ENCODE measurements around the gene NBR1.
A peak's percentile ranks its signal among the peaks of the same experiment; 100 is the strongest.
"Not testable (repeated sequence)": the region's sequence is repeated elsewhere in the genome, so short reads cannot be mapped to it uniquely, and the experiment has no call there.

Gene NBR1

DNA sequence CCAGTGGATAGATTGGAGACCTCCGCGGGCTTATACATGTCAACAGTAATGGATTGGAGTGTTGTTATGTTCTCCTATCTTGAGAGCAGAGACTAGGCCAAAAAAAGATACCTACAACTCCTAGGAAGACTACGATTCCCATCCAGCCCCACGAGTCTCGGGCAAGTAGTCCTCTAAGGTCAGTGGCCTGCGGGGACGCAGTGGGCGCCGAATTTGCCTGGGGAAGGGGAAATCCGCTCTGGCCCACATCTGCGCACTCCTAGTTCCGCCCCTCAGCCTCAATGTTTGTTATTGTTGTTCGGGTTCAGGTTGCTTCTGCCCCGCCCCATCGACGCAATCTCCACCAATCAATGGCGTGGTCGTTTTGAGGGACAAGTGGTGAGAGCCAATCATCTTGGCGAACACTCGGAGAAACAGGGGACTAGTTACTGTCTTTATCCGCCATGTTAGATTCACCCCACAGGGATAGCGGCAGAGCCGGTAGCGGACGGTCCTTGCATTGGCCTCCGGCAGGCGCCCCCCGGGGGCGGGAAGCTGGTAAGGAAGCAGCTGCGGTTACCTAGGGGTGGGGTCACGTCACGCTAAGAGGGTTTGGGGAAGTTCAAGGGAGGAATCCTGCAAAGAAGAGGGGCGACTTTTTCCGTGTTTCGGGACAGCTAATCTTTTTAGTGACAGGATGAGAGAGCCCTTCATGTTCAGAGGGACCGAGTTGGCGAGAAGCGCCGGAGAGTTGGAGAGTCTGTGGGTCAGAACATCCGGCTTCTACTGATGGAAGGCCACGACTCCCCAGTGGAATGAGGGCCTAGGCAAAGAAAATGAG, at the start of gene NBR1:
TSS of gene NBR1 (plus strand) at position 449 of the 820 bp plus-strand sequence. CDS start 4,586 bp downstream, outside the sequence.
- peak within 1 kb of the TSS; percentile 96 for H3K27ac ChIP-seq (ENCODE audit: low read depth, low read length)
- H3K9me3 ChIP-seq (ENCODE audit: control insufficient read depth in 5 of 5, low read length in 5 of 5): no peaks in the 10 kb centered on the region
- H3K4me1 ChIP-seq (ENCODE audit: control insufficient read depth in 5 of 5, insufficient read depth in 5 of 5, low read length in 5 of 5): peaks cover 9 to 57% (median 50%) of the 10 kb centered on the region in 5 donors
- H3K9ac ChIP-seq (ENCODE audit: low read length in 5 of 5): peak within 1 kb of the TSS; percentile 75 to 95 (median 89)
- peaks cover 0 to 2% (median 0%) of the 10 kb centered on the region in 5 donors for H3K27me3 ChIP-seq (ENCODE audit: control insufficient read depth in 5 of 5, insufficient read depth in 4 of 5, low read length in 5 of 5)
- peaks cover 0 to 4% (median 3%) of the 10 kb centered on the region in 5 donors for H3K36me3 ChIP-seq (ENCODE audit: control insufficient read depth in 5 of 5, insufficient read depth in 5 of 5, low read length in 5 of 5)
- peak within 1 kb of the TSS; percentile 80 to 95 (median 87) for H3K4me3 ChIP-seq (ENCODE audit: low read depth in 1 of 5, low read length in 5 of 5)

GRCh38 chr17:43125133-43125966, 45.7 kb upstream of the NBR1 start, which contains the start of gene BRCA1:
Gene BRCA1 (minus strand): TSS chr17:43125364. CDS start chr17:43124096, 1,268 bp downstream.
- Histone ChIP-seq H3K4me3 (ENCODE audit: low read depth in 1 of 5, low read length in 5 of 5) (peak within 1 kb of the TSS; percentile 74 to 94 (median 85)), H3K9me3 (ENCODE audit: control insufficient read depth in 5 of 5, low read length in 5 of 5) (no peaks in the 10 kb centered on the region), H3K9ac (ENCODE audit: low read length in 5 of 5) (peak within 1 kb of the TSS; percentile 72 to 89 (median 77)), H3K4me1 (ENCODE audit: control insufficient read depth in 5 of 5, insufficient read depth in 5 of 5, low read length in 5 of 5) (peaks cover 2 to 36% (median 26%) of the 10 kb centered on the region in 5 donors), H3K36me3 (ENCODE audit: control insufficient read depth in 5 of 5, insufficient read depth in 5 of 5, low read length in 5 of 5) (peaks cover 0 to 3% (median 0%) of the 10 kb centered on the region in 5 donors), H3K27me3 (ENCODE audit: control insufficient read depth in 5 of 5, insufficient read depth in 4 of 5, low read length in 5 of 5) (no peaks in the 10 kb centered on the region), H3K27ac (ENCODE audit: low read depth, low read length) (peak within 1 kb of the TSS; percentile 84)

DNA sequence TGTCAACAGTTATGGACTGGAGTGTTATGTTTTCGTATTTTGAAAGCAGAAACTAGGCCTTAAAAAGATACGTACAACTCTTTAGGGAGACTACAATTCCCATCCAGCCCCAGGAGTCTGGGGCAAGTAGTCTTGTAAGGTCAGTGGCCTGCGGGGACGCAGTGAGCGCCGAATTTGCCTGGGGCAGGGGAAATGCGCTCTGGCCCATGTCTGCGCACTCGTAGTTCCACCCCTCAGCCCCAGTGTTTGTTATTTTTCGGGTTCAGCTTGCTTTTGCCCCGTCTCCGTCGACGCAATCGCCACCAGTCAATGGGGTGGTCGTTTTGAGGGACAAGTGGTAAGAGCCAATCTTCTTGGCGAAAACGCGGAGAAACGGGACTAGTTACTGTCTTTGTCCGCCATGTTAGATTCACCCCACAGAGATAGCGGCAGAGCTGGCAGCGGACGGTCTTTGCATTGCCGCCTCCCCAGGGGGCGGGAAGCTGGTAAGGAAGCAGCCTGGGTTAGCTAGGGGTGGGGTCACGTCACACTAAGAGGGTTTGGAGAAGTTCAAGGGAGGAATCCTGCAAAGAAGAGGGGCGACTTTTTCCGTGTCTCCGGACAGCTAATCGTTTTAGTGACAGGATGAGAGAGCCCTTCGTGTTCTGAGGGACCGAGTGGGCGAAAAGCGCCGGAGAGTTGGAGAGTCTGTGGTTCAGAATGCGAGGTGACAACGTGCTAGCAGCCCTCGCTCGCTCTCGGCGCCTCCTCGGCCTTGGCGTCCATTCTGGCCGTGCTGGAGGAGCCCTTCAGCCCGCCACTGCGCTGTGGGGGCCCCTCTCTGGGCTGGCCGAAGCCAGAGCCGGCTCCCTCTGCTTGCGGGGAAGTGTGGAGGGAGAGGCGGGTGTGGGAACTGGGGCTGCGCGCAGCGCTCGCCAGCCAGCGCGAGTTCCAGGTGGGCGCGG, 44.8 kb upstream of the NBR1 start:
- H3K4me1 ChIP-seq (ENCODE audit: control insufficient read depth in 5 of 5, insufficient read depth in 5 of 5, low read length in 5 of 5): peaks cover 2 to 36% (median 26%) of the 10 kb centered on the region in 5 donors
- peak overlapping the region; percentile 72 to 89 (median 77) for H3K9ac ChIP-seq (ENCODE audit: low read length in 5 of 5)
- no peaks in the 10 kb centered on the region for H3K9me3 ChIP-seq (ENCODE audit: control insufficient read depth in 5 of 5, low read length in 5 of 5)
- H3K4me3 ChIP-seq (ENCODE audit: low read depth in 1 of 5, low read length in 5 of 5): peak overlapping the region; percentile 74 to 94 (median 85)
- H3K36me3 ChIP-seq (ENCODE audit: control insufficient read depth in 5 of 5, insufficient read depth in 5 of 5, low read length in 5 of 5): peaks cover 0 to 3% (median 0%) of the 10 kb centered on the region in 5 donors
- H3K27me3 ChIP-seq (ENCODE audit: control insufficient read depth in 5 of 5, insufficient read depth in 4 of 5, low read length in 5 of 5): no peaks in the 10 kb centered on the region
- peak overlapping the region; percentile 84 for H3K27ac ChIP-seq (ENCODE audit: low read depth, low read length)

DNA sequence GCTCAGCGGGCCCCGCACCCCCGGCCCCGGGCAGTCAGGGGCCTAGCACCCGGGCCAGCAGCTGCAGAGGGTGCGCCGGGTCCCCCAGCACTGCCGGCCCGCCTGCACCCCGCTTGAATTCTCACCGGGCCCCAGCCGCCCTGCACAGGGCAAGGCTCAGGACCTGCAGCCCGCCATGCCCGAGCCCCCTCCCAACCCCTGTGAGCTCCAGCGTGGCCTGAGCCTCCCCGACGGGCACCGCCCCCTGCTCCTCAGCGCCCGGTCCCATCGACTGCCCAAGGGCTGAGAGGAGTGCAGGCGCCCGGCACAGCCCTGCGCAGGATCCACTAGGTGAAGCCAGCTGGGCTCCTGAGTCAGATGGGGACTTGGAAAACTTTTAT, 44.1 kb upstream of the NBR1 start:
- Histone ChIP-seq H3K36me3 (ENCODE audit: control insufficient read depth in 5 of 5, insufficient read depth in 5 of 5, low read length in 5 of 5) (peaks cover 0 to 4% (median 0%) of the 10 kb centered on the region in 5 donors), H3K4me3 (ENCODE audit: low read depth in 1 of 5, low read length in 5 of 5) (no peak overlapping the region)

GRCh38 chr17:43127333-43127876, 43.6 kb upstream of the NBR1 start:
- H3K36me3 ChIP-seq (ENCODE audit: control insufficient read depth in 5 of 5, insufficient read depth in 5 of 5, low read length in 5 of 5); H3K4me3 ChIP-seq (ENCODE audit: low read depth in 1 of 5, low read length in 5 of 5); H3K27ac ChIP-seq (ENCODE audit: low read depth, low read length); H3K27me3 ChIP-seq (ENCODE audit: control insufficient read depth in 5 of 5, insufficient read depth in 4 of 5, low read length in 5 of 5); H3K9me3 ChIP-seq (ENCODE audit: control insufficient read depth in 5 of 5, low read length in 5 of 5); H3K9ac ChIP-seq (ENCODE audit: low read length in 5 of 5): not testable (repeated sequence)
- peaks cover 2 to 36% (median 26%) of the 10 kb centered on the region in 5 donors for H3K4me1 ChIP-seq (ENCODE audit: control insufficient read depth in 5 of 5, insufficient read depth in 5 of 5, low read length in 5 of 5)

More for the DNA sequence above, 44.1 kb upstream of the NBR1 start:
- H3K9me3 ChIP-seq (ENCODE audit: control insufficient read depth in 5 of 5, low read length in 5 of 5): no peaks in the 10 kb centered on the region
- H3K4me1 ChIP-seq (ENCODE audit: control insufficient read depth in 5 of 5, insufficient read depth in 5 of 5, low read length in 5 of 5): peaks cover 2 to 36% (median 26%) of the 10 kb centered on the region in 5 donors
- no peaks in the 10 kb centered on the region for H3K27me3 ChIP-seq (ENCODE audit: control insufficient read depth in 5 of 5, insufficient read depth in 4 of 5, low read length in 5 of 5)
- H3K9ac ChIP-seq (ENCODE audit: low read length in 5 of 5): no peak overlapping the region
- H3K27ac ChIP-seq (ENCODE audit: low read depth, low read length): no peak overlapping the region

- H3K9ac ChIP-seq (ENCODE audit: low read length in 5 of 5): no peak overlapping the region
- no peaks in the 10 kb centered on the region for H3K9me3 ChIP-seq (ENCODE audit: control insufficient read depth in 5 of 5, low read length in 5 of 5)
- H3K36me3 ChIP-seq (ENCODE audit: control insufficient read depth in 5 of 5, insufficient read depth in 5 of 5, low read length in 5 of 5): peaks cover 0 to 20% (median 16%) of the 10 kb centered on the region in 5 donors
- peak overlapping the region; percentile 62 for H3K27ac ChIP-seq (ENCODE audit: low read depth, low read length)
- peak overlapping the region in 2 of 5 donors; percentile 26 to 37 for H3K4me3 ChIP-seq (ENCODE audit: low read depth in 1 of 5, low read length in 5 of 5)
- peaks cover 2 to 36% (median 21%) of the 10 kb centered on the region in 5 donors for H3K4me1 ChIP-seq (ENCODE audit: control insufficient read depth in 5 of 5, insufficient read depth in 5 of 5, low read length in 5 of 5)
- H3K27me3 ChIP-seq (ENCODE audit: control insufficient read depth in 5 of 5, insufficient read depth in 4 of 5, low read length in 5 of 5): no peaks in the 10 kb centered on the region
These were observed 41.4 kb upstream of the NBR1 start for GRCh38 chr17:43129671-43130010.

GRCh38 chr17:43132117-43132516, 38.9 kb upstream of the NBR1 start:
- Histone ChIP-seq H3K27me3 (ENCODE audit: control insufficient read depth in 5 of 5, insufficient read depth in 4 of 5, low read length in 5 of 5) (no peaks in the 10 kb centered on the region), H3K4me1 (ENCODE audit: control insufficient read depth in 5 of 5, insufficient read depth in 5 of 5, low read length in 5 of 5) (peaks cover 0 to 18% (median 6%) of the 10 kb centered on the region in 5 donors), H3K27ac (ENCODE audit: low read depth, low read length) (no peak overlapping the region), H3K36me3 (ENCODE audit: control insufficient read depth in 5 of 5, insufficient read depth in 5 of 5, low read length in 5 of 5) (peaks cover 0 to 30% (median 27%) of the 10 kb centered on the region in 5 donors), H3K9ac (ENCODE audit: low read length in 5 of 5) (no peak overlapping the region), H3K4me3 (ENCODE audit: low read depth in 1 of 5, low read length in 5 of 5) (no peak overlapping the region), H3K9me3 (ENCODE audit: control insufficient read depth in 5 of 5, low read length in 5 of 5) (no peaks in the 10 kb centered on the region)

DNA sequence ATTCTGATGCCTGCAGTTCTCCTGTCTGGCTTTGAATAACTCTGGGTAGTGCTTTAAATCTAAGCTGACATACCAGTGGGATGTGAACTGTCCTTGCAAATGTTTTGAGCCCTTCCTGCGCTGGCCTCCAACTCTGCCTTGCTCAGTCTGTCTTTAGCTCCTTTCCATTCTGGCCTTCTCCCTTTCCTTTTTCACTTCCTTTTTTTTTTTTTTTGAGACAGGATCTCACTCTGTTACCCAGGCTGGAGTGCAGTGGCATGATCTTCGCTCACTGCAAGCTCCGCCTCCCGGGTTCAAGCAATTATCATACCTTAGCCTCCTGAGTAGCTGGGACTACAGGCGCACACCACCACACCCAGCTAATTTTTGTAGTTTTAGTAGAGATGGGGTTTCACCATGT, 37.6 kb upstream of the NBR1 start:
- H3K4me3 ChIP-seq (ENCODE audit: low read depth in 1 of 5, low read length in 5 of 5); H3K27me3 ChIP-seq (ENCODE audit: control insufficient read depth in 5 of 5, insufficient read depth in 4 of 5, low read length in 5 of 5); H3K27ac ChIP-seq (ENCODE audit: low read depth, low read length); H3K9me3 ChIP-seq (ENCODE audit: control insufficient read depth in 5 of 5, low read length in 5 of 5); H3K9ac ChIP-seq (ENCODE audit: low read length in 5 of 5): not testable (repeated sequence)
- peaks cover 0 to 28% (median 26%) of the 10 kb centered on the region in 5 donors for H3K36me3 ChIP-seq (ENCODE audit: control insufficient read depth in 5 of 5, insufficient read depth in 5 of 5, low read length in 5 of 5)
- peaks cover 0 to 18% (median 6%) of the 10 kb centered on the region in 5 donors for H3K4me1 ChIP-seq (ENCODE audit: control insufficient read depth in 5 of 5, insufficient read depth in 5 of 5, low read length in 5 of 5)
